Breast epithelium (tissue), 4 donors: Measurements from ENCODE around the gene CLCN2. TPM values are rescaled to one million over a fixed set of nuclear protein-coding genes. Genes with fewer than 3 reads are reported as not detected.

Experiments used
- DNase-seq, 2 donors: peaks; one replicate each; pipeline ENCODE4 v3.0.0-alpha.2; 2019; ENCODE audit warnings: low spot score in 2 of 2
- H3K27ac ChIP-seq, 2 donors: fragments of 200-600 bp; sonication (generic) in 1 of 2; one replicate each; pipeline ENCODE4 v1.5.1; 2016 to 2019; ENCODE audit warnings: mild to moderate bottlenecking in 1 of 2
- H3K27me3 ChIP-seq, 2 donors: fragments of 200-600 bp; sonication (generic) in 1 of 2; one replicate each; pipeline versions ENCODE4 v1.5.1 to v1.6.0; 2017 to 2019; ENCODE audit warnings: control low read depth in 1 of 2, mild to moderate bottlenecking in 1 of 2
- H3K36me3 ChIP-seq: fragments of 200-600 bp; one replicate; pipeline ENCODE4 v1.5.1; 2019
- H3K4me1 ChIP-seq, 2 donors: fragments of 200-600 bp; sonication (generic); one replicate each; pipeline ENCODE4 v1.5.1; 2016 to 2019; ENCODE audit warnings: control low read depth in 1 of 2
- H3K4me3 ChIP-seq, 3 donors: fragments of 200-600 bp; sonication (generic); 1 replicate in 2 of 3; 2 replicates in 1 of 3; pipeline ENCODE4 v1.5.1; 2016 to 2019; ENCODE audit warnings: mild to moderate bottlenecking in 3 of 3, moderate library complexity in 2 of 3
- H3K9me3 ChIP-seq, 2 donors: fragments of 200-600 bp; sonication (generic) in 1 of 2; one replicate each; pipeline ENCODE4 v1.5.1; 2016 to 2019; ENCODE audit warnings: control low read depth in 1 of 2
- CTCF ChIP-seq, 3 donors: fragments of 450-650 bp; IDR thresholded peaks; one replicate each; pipeline ENCODE4 v1.5.1; 2016 to 2017; ENCODE audit warnings: antibody characterized with exemption in 3 of 3, mild to moderate bottlenecking in 3 of 3, moderate library complexity in 3 of 3
- POLR2A ChIP-seq: fragments of 450-650 bp; IDR thresholded peaks from one replicate; pipeline ENCODE4 v1.6.1; 2016; ENCODE audit warnings: antibody characterized with exemption, mild to moderate bottlenecking, moderate library complexity
- POLR2AphosphoS5 ChIP-seq, 3 donors: sonication (generic); formaldehyde crosslinking; IDR thresholded peaks; one replicate each; pipeline ENCODE4 v1.6.1; 2017; ENCODE audit warnings: antibody characterized with exemption in 3 of 3
- intact Hi-C: fragments of 100-400 bp; cut with DNase I; formaldehyde crosslinking; loops from one replicate; pipeline ENCODE4 v1.15.1; 2023; ENCODE audit warnings: low total_unique reads
- total RNA-seq, 3 donors: library from RNA; depleted of rRNA; stranded (reverse); fragments of >200 nt; gene quantifications; one replicate each; pipeline ENCODE4 v1.1.0, GENCODE V29; 2016

The CLCN2 gene
- total RNA-seq, 3 donors from 2014 or later = 2.1 to 4.2 (median 2.6) TPM

GRCh38 chr3:184359610-184360009 lies 1.8 kb downstream of the CLCN2 start:
- Histone ChIP-seq H3K4me3 (no peak overlapping the region), H3K4me1 (peaks cover 0 to 10% of the 10 kb centered on the region in 2 donors), H3K9me3 (no peaks in the 10 kb centered on the region), H3K27me3 (no peaks in the 10 kb centered on the region), H3K36me3 (no peaks in the 10 kb centered on the region), H3K27ac (no peak overlapping the region)
- intact Hi-C loops = no loop called here
- no peak for TF ChIP-seq CTCF (IDR thresholded peaks at IDR 0.05)
- DNase-seq = no peak

GRCh38 chr3:184358921-184359350 lies 2.5 kb downstream of the CLCN2 start:
- Histone ChIP-seq H3K4me3 (no peak overlapping the region), H3K4me1 (peaks cover 0 to 10% of the 10 kb centered on the region in 2 donors), H3K36me3 (no peaks in the 10 kb centered on the region), H3K27me3 (no peaks in the 10 kb centered on the region), H3K27ac (no peak overlapping the region), H3K9me3 (no peaks in the 10 kb centered on the region)
- intact Hi-C loops = no loop called here
- TF ChIP-seq POLR2AphosphoS5 (IDR thresholded peaks at IDR 0.05) = no peak
- DNase-seq = no peak

- no peak for DNase-seq
- Histone ChIP-seq H3K4me3 (no peak overlapping the region), H3K27ac (no peak overlapping the region), H3K36me3 (no peaks in the 10 kb centered on the region), H3K9me3 (no peaks in the 10 kb centered on the region), H3K27me3 (no peaks in the 10 kb centered on the region), H3K4me1 (peaks cover 0 to 10% of the 10 kb centered on the region in 2 donors)
- intact Hi-C loops = no loop called here
- no peak for TF ChIP-seq POLR2AphosphoS5 (IDR thresholded peaks at IDR 0.05)
Observed at GRCh38 chr3:184358124-184358767, 3.2 kb downstream of the CLCN2 start.

- H3K27me3 ChIP-seq = no peaks in the 10 kb centered on the region
- DNase-seq = no peak
- intact Hi-C loops = no loop called here
- no peak overlapping the region for H3K27ac ChIP-seq
- peaks cover 0 to 10% of the 10 kb centered on the region in 2 donors for H3K4me1 ChIP-seq
- no peak for TF ChIP-seq POLR2A
- no peak for TF ChIP-seq CTCF (IDR thresholded peaks at IDR 0.05)
- TF ChIP-seq POLR2AphosphoS5 (IDR thresholded peaks at IDR 0.05) = no peak
- no peaks in the 10 kb centered on the region for H3K9me3 ChIP-seq
- H3K36me3 ChIP-seq = no peaks in the 10 kb centered on the region
- H3K4me3 ChIP-seq = no peak overlapping the region
Observed at GRCh38 chr3:184357248-184358123, 3.9 kb downstream of the CLCN2 start.

GRCh38 chr3:184355261-184356040 lies 6.0 kb downstream of the CLCN2 start:
- TF ChIP-seq CTCF (IDR thresholded peaks at IDR 0.05) = no peak
- TF ChIP-seq POLR2AphosphoS5 (IDR thresholded peaks at IDR 0.05) = no peak
- TF ChIP-seq POLR2A = no peak
- intact Hi-C loops = no loop called here
- H3K27ac ChIP-seq = no peak overlapping the region
- no peak overlapping the region for H3K4me3 ChIP-seq
- no peaks in the 10 kb centered on the region for H3K9me3 ChIP-seq
- no peaks in the 10 kb centered on the region for H3K36me3 ChIP-seq
- H3K4me1 ChIP-seq = peaks cover 0 to 6% of the 10 kb centered on the region in 2 donors
- no peaks in the 10 kb centered on the region for H3K27me3 ChIP-seq
- no peak for DNase-seq
